Smooth muscle cell (in vitro differentiated cells): Measurements from ENCODE around the gene RAPGEF1. TPM values are rescaled to one million over a fixed set of nuclear protein-coding genes. Genes with fewer than 3 reads are reported as not detected.
A peak's percentile ranks its signal among the peaks of the same experiment; 100 is the strongest.

Source experiments
- DNase-seq: peaks from one replicate; lab custom pipeline; 2025; ENCODE audit not compliant: unreplicated experiment; lab: John Stamatoyannopoulos, UW
- H2AFZ ChIP-seq: fragments of 200-600 bp; sonication (generic); 2 replicates; pipeline ENCODE4 v1.6.0; 2016; ENCODE audit warnings: antibody characterized with exemption, low read depth, mild to moderate bottlenecking
- H3F3A ChIP-seq: fragments of 200-600 bp; sonication (generic); 2 replicates; pipeline ENCODE4 v1.6.0; 2017; ENCODE audit warnings: antibody characterized with exemption, low read depth
- H3K27ac ChIP-seq: fragments of 200-600 bp; sonication (generic); 2 replicates; pipeline ENCODE4 v1.5.1; 2016; ENCODE audit warnings: low read depth, mild to moderate bottlenecking
- H3K27me3 ChIP-seq: fragments of 200-600 bp; sonication (generic); 2 replicates; pipeline ENCODE4 v1.6.1; 2016; ENCODE audit warnings: low read depth, mild to moderate bottlenecking
- H3K36me3 ChIP-seq: fragments of 200-600 bp; sonication (generic); 2 replicates; pipeline ENCODE4 v1.5.1; 2016; ENCODE audit warnings: low read depth
- H3K4me1 ChIP-seq: fragments of 200-600 bp; sonication (generic); 2 replicates; pipeline ENCODE4 v1.5.1; 2016; ENCODE audit warnings: low read depth
- H3K4me2 ChIP-seq: fragments of 200-600 bp; sonication (generic); 2 replicates; pipeline ENCODE4 v1.6.0; 2016; ENCODE audit warnings: mild to moderate bottlenecking
- H3K4me3 ChIP-seq: fragments of 200-600 bp; sonication (generic); 2 replicates; pipeline ENCODE4 v1.5.1; 2016; ENCODE audit warnings: mild to moderate bottlenecking
- H3K79me2 ChIP-seq: fragments of 200-600 bp; sonication (generic); 2 replicates; pipeline ENCODE4 v1.6.0; 2016; ENCODE audit warnings: low read depth, mild to moderate bottlenecking
- H3K9ac ChIP-seq: fragments of 200-600 bp; sonication (generic); 2 replicates; pipeline ENCODE4 v1.6.0; 2016; ENCODE audit warnings: low read depth
- H3K9me3 ChIP-seq: fragments of 200-600 bp; sonication (generic); replicated peaks from 2 replicates; pipeline ENCODE4 v1.5.1; 2016; ENCODE audit warnings: low read depth
- H4K20me1 ChIP-seq: fragments of 200-600 bp; sonication (generic); 2 replicates; pipeline ENCODE4 v1.6.0; 2016; ENCODE audit warnings: low read depth
- WGBS: methylation state at CpG from one replicate; pipeline ENCODE4 v1.1.7; 2016; ENCODE audit warnings: low lambda C conversion rate; 5-methylcytosine and 5-hydroxymethylcytosine counted together
- polyA plus RNA-seq: library from polyadenylated mRNA; unstranded; fragments of >200 nt; fragmentation: Nextera tagmentation; extraction: Ambion mirVana; gene quantifications from 2 replicates; pipeline ENCODE4 v1.2.1, GENCODE V29; 2016
- total RNA-seq: library from RNA; depleted of rRNA; stranded (reverse); fragments of >200 nt; gene quantifications from 2 replicates; pipeline ENCODE4 v1.2.3, GENCODE V29; 2014
- TF ChIP-seq, protein P1 (sequence below): fragments of 200-600 bp; sonication (generic); IDR thresholded peaks from 2 replicates; pipeline ENCODE4 v1.5.1; 2017; ENCODE audit warnings: borderline replicate concordance, mild to moderate bottlenecking, antibody characterized with exemption; ENCODE audit not compliant: insufficient read depth, poor library complexity, severe bottlenecking

The RAPGEF1 gene
- total and polyA plus RNA-seq, 2 experiments from 2014 or later: 16.4 to 17.8 TPM

DNA sequence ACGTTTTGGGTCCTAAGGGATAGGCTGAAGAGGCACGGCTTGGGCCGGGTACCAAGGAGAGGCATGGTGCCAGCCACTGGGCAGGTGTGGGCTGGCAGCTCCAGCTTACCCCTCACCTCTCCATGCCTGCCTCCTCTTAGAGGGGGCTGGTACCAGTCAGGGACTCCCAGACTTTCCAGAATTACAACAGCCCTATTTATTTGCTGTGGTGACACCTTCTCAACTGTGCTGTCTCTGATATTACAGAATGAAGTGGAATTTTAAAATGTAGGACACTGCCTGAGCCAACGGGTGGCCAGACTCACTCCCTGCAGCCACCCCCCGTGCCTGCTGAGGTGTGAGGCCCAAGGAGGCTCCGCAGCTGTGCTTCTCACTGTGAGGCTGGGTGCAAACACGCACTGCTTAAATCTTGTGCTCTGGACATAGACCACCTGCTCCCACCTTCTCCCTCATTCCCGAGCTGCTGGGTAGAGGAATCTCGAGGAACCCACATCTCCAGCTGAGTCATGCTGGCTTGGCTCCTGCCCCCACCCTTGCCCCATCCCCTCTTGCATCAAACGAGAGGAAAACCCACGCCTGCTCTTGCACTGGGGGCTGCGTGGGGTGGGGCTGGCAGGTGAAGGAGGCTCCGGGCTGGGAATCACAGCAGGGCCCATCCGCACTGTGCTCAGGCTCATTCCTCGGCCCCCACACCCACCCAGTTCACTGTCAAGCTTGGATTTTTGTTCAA is 146.6 kb downstream of the RAPGEF1 start:
- H3K27me3 ChIP-seq: no peaks in the 10 kb centered on the region
- H3F3A ChIP-seq: no peaks in the 10 kb centered on the region
- H3K79me2 ChIP-seq: no peaks in the 10 kb centered on the region
- no peaks in the 10 kb centered on the region for H3K4me1 ChIP-seq
- H3K27ac ChIP-seq: no peak overlapping the region
- 93% methylated on average over 15 of the region's 15 CpGs for WGBS
- no peak for DNase-seq
- TF ChIP-seq, protein P1, sequence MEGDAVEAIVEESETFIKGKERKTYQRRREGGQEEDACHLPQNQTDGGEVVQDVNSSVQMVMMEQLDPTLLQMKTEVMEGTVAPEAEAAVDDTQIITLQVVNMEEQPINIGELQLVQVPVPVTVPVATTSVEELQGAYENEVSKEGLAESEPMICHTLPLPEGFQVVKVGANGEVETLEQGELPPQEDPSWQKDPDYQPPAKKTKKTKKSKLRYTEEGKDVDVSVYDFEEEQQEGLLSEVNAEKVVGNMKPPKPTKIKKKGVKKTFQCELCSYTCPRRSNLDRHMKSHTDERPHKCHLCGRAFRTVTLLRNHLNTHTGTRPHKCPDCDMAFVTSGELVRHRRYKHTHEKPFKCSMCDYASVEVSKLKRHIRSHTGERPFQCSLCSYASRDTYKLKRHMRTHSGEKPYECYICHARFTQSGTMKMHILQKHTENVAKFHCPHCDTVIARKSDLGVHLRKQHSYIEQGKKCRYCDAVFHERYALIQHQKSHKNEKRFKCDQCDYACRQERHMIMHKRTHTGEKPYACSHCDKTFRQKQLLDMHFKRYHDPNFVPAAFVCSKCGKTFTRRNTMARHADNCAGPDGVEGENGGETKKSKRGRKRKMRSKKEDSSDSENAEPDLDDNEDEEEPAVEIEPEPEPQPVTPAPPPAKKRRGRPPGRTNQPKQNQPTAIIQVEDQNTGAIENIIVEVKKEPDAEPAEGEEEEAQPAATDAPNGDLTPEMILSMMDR: no peak
- H4K20me1 ChIP-seq: no peaks in the 10 kb centered on the region
- H3K4me2 ChIP-seq: no peak overlapping the region
- no peak overlapping the region for H2AFZ ChIP-seq
- H3K4me3 ChIP-seq: no peak overlapping the region
- no peak overlapping the region for H3K9ac ChIP-seq
- H3K36me3 ChIP-seq: no peaks in the 10 kb centered on the region
- H3K9me3 ChIP-seq: no peaks in the 10 kb centered on the region

DNA sequence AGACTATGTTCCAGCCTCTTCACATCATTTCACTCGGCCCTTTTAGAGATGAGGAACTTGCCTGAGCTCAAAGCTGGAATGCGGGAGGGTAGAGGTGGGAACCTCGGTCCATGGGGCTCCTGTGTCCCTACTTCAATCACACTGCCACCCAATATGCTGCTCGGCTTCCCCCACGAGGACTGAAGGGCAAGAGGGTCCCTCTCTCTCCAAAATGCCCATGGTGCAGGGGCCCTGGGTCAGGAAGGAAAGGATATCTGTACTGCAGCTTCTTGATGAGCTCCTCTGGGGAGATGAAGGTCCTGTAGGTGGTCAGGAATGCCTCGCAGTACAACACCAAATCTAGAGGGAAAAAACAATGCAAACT is 148.0 kb downstream of the RAPGEF1 start:
- Histone ChIP-seq H3K9ac (no peak overlapping the region), H3K4me2 (no peak overlapping the region), H3K36me3 (no peaks in the 10 kb centered on the region), H3K4me3 (no peak overlapping the region), H4K20me1 (no peaks in the 10 kb centered on the region), H3K9me3 (no peaks in the 10 kb centered on the region), H3K79me2 (no peaks in the 10 kb centered on the region), H3K4me1 (no peaks in the 10 kb centered on the region), H3F3A (no peaks in the 10 kb centered on the region), H2AFZ (no peak overlapping the region), H3K27ac (no peak overlapping the region), H3K27me3 (no peaks in the 10 kb centered on the region)
- DNase-seq: no peak
- 66% methylated on average over 6 of the region's 6 CpGs for WGBS
- TF ChIP-seq, protein P1: no peak

DNA sequence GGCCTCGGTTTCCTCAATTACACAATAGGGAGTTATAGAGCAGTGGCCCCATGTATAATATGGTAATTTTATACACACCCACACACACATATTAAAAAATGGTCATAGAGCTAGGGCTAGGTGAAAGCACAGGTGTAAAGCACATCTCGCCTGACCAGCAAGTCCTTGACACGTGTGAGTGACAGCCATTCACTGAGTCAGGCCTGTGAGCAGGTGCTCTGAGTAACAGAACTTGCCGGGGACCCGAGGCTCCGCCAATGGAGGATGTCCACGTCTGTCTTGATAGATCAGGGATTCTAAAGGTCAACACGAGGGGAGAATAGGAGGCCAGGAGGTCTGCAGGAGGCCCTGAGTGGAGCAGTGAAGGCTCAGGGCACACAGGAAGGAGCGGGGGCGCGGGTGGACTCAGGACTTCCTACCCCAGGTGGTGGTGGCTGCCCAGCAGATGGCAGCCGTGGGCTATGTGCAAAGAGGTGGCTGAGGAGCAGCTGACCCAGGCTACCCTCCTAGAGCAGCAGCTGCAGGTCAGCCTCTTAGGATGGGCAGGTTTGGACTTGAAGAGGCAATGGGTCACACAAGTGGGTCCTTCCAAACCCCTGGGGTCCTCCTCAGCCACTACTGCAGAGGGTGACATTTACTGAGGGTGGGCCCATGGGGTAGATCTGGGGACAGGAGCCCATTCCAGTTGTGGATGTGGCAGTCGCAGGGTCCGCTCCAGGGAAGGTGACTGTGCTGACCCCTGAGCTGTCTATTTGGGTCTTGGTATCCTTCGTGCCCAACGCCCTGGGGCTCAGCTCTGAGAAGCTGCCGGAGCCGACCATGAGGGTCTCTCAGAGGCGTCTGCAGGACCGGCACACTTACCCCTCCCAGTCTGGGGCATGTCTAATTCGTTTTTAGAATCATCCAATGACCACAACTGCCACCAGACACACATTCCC is 148.7 kb downstream of the RAPGEF1 start:
- Histone ChIP-seq H3K4me3 (no peak overlapping the region), H3K4me1 (no peaks in the 10 kb centered on the region), H3K9me3 (no peaks in the 10 kb centered on the region), H3K27me3 (no peaks in the 10 kb centered on the region), H3K36me3 (no peaks in the 10 kb centered on the region), H3K9ac (no peak overlapping the region), H4K20me1 (no peaks in the 10 kb centered on the region), H3F3A (no peaks in the 10 kb centered on the region), H3K79me2 (no peaks in the 10 kb centered on the region), H2AFZ (no peak overlapping the region), H3K27ac (no peak overlapping the region), H3K4me2 (no peak overlapping the region)
- DNase-seq: peak; percentile 12
- WGBS: 85% methylated on average over 21 of the region's 21 CpGs
- TF ChIP-seq, protein P1: peak; percentile 82
